KBM-7 (cell line): ENCODE measurements around the gene KIAA0040.

Experiments used
- DNase-seq: peaks from one replicate; pipeline ENCODE4 v3.0.0-alpha.2; 2015
- in situ Hi-C: fragments of 300-500 bp; cut with MboI; formaldehyde crosslinking; loops from 2 replicates; pipeline ENCODE4 v1.14.3; 2020; ENCODE audit warnings: low sequenced_read_pairs, low pct_unique_long_range_greater_than_20kb, mixed read lengths

The KIAA0040 gene

GRCh38 chr1:175204330-175204729 lies 11.8 kb upstream of the KIAA0040 start:
- DNase-seq: no peak

GRCh38 chr1:175203570-175204068 lies 11.0 kb upstream of the KIAA0040 start:
- DNase-seq: no peak
- in situ Hi-C loops: no loop called here

More at GRCh38 chr1:175204330-175204729, 11.8 kb upstream of the KIAA0040 start:
- in situ Hi-C loops: no loop called here

GRCh38 chr1:175200678-175201521 lies 8.3 kb upstream of the KIAA0040 start:
- in situ Hi-C loops: no loop called here
- DNase-seq: no peak

GRCh38 chr1:175198332-175198731 lies 5.8 kb upstream of the KIAA0040 start:
- in situ Hi-C loops: no loop called here
- DNase-seq: no peak

GRCh38 chr1:175197531-175197930 lies 5.0 kb upstream of the KIAA0040 start:
- in situ Hi-C loops: no loop called here
- peak; percentile 55 for DNase-seq

GRCh38 chr1:175195798-175196197 lies 3.2 kb upstream of the KIAA0040 start:
- in situ Hi-C loops: no loop called here
- no peak for DNase-seq

GRCh38 chr1:175195281-175195680 lies 2.7 kb upstream of the KIAA0040 start:
- DNase-seq: no peak
- in situ Hi-C loops: no loop called here

- in situ Hi-C loops: no loop called here
- no peak for DNase-seq
Measured at GRCh38 chr1:175193527-175193910, 943 bp upstream of the KIAA0040 start.

GRCh38 chr1:175192111-175192629 lies 406 bp downstream of the KIAA0040 start:
- in situ Hi-C loops: no loop called here

GRCh38 chr1:175191659-175192058 lies 917 bp downstream of the KIAA0040 start:
- DNase-seq: peak; percentile 45
- in situ Hi-C loops: no loop called here

More at GRCh38 chr1:175192111-175192629, 406 bp downstream of the KIAA0040 start:
- peak; percentile 63 for DNase-seq

- peak; percentile 94 for DNase-seq
- in situ Hi-C loops: no loop called here
Measured at GRCh38 chr1:175188936-175189335, 3.6 kb downstream of the KIAA0040 start.

GRCh38 chr1:175186433-175187160 lies 6.0 kb downstream of the KIAA0040 start:
- in situ Hi-C loops: no loop called here
- no peak for DNase-seq

- no peak for DNase-seq
- in situ Hi-C loops: no loop called here
Measured at GRCh38 chr1:175185903-175186302, 6.7 kb downstream of the KIAA0040 start.

GRCh38 chr1:175183586-175183985 lies 9.0 kb downstream of the KIAA0040 start:
- in situ Hi-C loops: no loop called here
- no peak for DNase-seq

GRCh38 chr1:175182201-175182746 lies 10.3 kb downstream of the KIAA0040 start:
- in situ Hi-C loops: no loop called here
- no peak for DNase-seq

- DNase-seq: no peak
- in situ Hi-C loops: no loop called here
Measured at GRCh38 chr1:175179837-175180590, 12.6 kb downstream of the KIAA0040 start.

GRCh38 chr1:175178456-175178855 lies 14.1 kb downstream of the KIAA0040 start:
- no peak for DNase-seq
- in situ Hi-C loops: no loop called here

- DNase-seq: no peak
- in situ Hi-C loops: no loop called here
Measured at GRCh38 chr1:175178056-175178455, 14.5 kb downstream of the KIAA0040 start.

GRCh38 chr1:175176246-175176645 lies 16.3 kb downstream of the KIAA0040 start:
- in situ Hi-C loops: no loop called here
- no peak for DNase-seq
